ENCODE results near the gene CCR6.

Gene CCR6

DNA sequence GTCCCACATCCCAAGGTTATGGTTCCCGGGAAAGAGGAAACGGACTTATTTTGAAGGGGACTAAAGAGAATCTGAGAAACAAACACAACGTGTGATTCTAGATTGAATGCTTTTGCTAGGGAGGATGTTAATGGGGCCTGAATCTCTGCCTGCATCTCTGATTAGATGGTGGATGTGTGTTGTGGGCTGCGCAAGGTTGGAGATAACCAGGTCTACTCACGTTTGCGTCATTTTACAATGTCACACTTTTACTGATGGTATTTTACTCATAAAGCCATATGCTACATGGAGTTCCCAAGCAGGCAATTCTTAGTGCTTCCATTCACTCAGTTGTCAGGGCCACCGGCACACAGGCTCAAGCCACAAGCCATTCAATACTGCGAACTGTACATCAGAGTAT, 23.2 kb upstream of the CCR6 start:
- DNase-seq = no peak

DNA sequence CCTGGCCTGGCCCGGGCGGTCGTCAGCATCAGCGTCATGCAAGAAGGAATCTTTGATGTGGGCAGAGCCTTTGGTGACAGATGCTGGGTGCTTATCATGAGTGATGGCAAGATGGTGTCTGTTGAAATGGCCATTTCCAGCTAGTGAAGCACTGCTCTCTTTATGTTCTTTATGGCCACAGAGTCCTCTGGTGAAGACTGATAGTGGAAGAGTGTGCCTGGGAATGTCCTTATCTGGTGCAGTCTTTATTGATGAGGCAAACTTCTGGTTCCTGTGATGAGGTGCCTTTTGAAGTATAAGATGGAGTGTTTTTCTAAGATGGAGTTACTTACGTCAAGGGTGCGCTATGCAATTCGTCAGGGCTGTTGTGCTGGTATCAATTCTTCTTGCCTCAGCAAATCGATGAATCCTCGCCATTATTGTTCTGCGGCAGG, 22.6 kb upstream of the CCR6 start:
- DNase-seq = no peak

DNA sequence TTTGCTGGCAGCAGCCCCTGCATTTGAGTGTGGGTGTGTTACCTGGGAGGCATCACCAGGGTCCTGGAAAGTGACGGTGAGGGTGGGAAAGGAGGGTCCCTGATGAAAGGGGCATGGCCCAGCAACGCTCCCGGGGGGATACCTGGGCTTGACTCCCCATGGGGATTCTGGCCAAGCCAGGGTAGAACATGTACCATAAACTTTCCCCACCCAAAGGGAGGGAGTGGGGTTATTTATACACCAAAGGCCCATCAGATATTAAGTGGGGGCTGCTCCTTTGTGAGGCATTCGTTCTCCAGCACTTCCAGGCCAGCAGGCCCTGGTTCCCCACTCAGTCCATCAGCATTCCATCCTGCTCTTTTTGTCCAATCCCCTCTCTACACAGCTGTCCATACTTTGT, 20.6 kb upstream of the CCR6 start:
- DNase-seq = no peak

DNA sequence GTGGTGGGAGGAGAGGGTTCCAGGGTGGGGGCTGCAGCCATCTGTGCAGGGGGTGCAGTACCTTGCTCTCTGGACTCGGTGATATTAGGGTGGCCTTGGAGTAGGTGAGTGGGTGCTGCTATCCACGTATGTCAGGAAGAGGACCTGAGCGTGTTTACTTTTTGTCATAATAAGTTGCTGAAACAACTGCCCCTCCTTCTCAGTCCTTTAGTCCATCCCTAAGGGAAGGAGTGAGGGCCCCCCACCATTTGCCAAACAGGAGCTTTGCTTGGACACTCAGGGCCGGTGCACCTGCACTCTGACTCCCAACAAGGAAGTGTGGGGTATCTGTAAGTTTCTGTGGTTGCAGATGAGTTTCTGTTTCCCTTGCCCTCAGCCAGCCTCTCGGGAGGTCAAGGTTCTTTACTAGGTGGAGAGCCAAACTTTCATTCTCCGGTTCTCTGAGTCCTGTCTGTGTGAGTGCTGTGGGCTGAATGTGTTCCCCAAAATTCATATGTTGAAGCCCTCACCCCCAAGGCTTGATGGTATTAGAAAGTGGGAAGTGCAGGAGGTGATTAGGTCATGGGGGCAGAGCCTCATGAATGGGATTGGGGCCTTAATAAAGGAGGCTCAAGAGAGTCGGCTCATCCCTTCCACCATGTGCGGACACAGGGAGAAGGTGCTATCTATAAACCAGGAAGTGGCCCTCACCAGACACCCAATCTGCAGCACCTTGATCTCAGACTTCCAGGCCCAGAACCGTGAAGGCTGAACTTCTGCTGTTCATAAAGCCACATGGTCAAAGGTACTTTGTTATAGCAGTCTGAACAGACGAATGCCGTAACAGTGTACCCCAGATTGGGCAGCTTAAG, 19.6 kb upstream of the CCR6 start:
- DNase-seq = no peak

DNA sequence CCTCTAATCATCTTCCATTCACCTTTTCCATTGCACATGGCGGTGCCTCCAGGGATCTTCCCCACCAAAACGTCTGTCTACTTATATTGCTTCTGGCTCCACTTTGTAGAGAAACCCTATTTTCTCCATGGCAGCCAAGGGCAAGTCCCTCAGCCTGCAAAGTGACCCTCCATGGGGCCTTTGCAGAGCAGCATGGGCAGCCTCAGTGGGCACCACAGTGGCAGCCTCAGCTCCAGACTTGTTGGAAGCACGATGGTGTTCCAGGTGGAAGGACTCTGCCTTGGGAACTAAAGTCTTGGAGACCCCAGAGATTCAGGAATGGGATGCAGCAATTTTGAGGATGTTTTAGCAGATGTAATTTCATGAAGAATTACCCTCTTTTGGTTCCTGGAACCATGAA, 18.5 kb upstream of the CCR6 start:
- DNase-seq = no peak

DNA sequence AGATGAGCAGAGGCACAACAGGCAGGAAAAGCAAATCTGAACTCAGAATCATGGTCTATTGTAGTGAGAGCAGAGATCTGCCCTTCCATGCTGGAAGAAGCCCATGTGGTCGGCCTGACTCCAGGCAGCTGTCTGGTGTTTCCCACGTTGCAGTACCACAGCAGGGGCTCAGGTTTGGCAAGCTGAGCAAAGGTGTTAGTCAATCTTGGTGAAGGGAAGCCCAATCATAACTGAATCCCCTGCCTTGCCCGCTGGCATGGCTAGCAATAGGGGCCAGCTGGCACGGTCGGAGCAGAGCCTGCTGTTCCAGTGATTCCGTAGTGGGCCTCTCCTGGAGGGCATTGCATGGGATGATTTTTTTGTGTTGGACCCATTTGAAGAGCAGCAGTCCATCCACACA, 17.8 kb upstream of the CCR6 start:
- DNase-seq = no peak

DNA sequence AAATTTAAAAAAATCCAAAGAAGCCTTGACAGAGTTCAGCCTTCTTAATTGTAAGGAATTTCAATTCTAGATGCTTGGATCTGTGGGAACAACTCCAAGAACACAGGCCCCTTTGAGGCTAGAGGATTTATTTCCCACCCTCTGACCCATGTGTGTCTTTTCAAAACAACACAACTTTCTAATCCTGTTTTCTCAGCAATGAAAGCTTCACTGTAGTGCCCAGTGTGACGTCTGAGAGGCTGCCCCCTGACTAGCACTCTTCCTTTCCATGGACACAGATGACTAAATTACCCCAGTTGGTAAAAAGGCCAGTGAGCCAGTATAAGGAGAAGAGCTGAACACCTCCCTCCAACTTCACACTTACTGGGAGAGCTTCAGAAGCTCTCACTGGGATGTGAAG, 16.5 kb upstream of the CCR6 start:
- DNase-seq = no peak

DNA sequence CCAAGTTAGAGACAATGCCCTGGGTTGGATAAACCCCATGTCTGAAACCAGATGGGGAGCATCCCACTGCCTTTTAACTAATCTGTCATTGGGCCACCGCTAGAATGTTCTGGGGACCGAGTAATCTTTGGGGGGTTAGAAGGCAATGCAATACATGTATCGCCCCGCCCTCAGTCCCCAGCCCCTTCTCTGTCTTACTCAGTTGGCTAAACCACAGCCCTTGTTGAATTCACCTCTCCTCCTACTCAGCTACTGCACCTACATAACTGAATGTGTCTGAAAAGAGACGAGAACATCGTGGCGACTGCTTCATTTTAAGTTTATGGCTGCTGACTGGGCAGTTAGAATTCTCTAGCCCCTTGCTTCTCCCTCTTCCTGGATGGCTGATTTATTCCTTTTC, 15.1 kb upstream of the CCR6 start:
- no peak for DNase-seq

DNA sequence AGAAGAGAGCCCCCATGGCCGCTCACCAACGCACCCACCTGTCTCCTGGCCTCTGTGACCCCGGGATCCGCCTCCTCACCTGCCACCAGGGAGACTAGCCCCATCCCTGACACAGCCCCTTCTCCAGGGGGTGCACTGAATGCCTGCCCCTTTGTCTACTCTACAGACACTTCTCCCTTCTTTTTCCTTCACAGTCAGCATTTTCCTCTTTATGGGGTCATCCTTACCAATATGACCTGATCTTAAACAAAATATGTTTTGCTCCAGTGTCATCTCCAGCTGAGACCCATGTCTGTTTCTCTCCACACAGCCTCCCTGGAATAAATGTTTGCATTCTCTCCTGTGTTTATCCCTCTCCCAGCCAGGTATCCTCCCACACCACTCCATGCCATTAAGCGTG, 14.6 kb upstream of the CCR6 start:
- DNase-seq = no peak

DNA sequence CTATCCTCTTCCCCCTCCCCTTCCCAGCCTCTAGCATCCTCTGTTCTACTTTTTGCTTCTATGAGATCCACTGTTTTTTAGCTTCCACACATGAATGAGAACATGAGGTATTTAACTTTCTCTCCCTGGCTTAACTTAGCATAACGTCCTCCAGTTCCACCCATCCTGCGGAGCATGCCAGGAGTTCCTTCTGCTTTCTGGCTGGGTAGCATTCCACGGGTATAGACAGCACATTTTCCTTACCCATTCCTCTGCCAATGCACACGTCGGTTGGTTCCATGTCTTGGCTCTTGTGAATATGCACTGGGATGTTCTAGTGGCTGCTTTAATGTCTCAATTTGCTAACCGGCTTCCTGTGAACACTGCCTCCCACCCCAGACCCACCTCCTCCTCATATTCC, 13.2 kb upstream of the CCR6 start:
- no peak for DNase-seq

DNA sequence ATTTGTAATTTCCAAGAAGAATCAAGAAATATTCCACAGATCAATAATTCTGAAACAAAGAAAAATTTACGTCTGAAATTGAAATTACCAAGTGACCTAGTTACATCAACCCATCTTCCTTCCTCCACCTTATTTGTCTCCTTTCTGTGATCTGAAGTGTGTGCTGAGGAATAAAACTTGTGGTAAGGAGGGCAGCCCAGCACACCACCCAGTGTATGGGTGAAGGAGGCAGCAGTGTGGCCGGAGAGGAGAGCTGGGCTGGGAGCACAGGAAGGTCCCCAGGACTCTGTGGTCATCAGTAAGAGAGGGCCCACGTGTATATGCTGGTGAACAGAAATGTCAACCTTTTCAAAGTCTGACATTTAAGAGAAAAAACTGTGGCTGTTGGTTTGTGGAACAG, 11.3 kb upstream of the CCR6 start:
- no peak for DNase-seq

DNA sequence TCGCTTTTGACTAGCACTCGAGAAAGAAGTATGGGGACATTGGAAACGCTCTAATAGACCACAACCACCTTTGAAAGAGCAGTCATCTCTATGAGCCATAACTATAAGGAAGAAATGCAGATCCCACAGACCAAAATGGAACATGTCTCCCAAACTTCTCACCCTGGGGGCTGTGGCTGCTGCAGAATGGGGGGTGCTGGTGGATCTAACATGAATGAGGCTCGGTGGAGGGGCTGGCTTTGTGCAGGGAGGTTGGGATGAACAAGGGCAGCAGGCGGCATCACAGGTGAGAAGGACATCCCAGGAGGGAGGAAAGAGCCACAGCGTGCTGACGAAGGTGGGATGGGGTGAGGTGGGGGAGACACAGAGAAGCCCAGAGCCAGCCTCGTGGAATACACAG, 10.5 kb upstream of the CCR6 start:
- no peak for DNase-seq

DNA sequence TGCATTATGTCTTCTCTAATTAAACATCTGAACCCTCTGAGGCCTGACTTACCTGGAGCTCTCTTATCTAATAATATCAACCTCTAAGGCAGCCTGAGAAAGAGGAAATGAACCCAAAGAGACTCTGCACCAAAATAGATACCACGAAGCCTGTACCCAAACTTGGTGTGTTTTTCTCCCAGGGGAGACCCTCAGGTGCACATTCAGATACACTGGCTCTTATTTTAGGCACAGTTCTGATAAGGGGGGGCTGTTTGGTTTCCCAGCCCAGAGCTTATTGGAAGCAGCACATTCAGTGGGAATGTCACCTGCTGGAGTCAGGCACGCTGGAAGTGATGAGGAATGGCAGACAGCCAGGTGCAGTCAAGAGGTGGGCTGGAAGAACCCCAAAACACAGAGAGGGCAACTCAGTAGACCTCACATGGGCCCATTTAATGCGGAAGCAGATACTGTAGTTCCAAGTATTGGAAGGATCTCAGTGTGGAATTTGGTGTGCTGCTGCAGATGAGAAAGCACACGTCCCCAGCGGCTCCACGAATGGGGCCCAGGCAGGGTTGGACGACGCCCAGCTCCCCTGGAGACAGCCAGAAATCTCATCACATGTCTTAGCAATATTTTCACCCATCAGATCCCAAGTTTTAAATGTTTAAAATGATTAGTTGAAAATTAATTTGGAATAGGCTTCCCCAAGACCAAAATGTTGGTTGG, 9.7 kb upstream of the CCR6 start:
- no peak for DNase-seq

DNA sequence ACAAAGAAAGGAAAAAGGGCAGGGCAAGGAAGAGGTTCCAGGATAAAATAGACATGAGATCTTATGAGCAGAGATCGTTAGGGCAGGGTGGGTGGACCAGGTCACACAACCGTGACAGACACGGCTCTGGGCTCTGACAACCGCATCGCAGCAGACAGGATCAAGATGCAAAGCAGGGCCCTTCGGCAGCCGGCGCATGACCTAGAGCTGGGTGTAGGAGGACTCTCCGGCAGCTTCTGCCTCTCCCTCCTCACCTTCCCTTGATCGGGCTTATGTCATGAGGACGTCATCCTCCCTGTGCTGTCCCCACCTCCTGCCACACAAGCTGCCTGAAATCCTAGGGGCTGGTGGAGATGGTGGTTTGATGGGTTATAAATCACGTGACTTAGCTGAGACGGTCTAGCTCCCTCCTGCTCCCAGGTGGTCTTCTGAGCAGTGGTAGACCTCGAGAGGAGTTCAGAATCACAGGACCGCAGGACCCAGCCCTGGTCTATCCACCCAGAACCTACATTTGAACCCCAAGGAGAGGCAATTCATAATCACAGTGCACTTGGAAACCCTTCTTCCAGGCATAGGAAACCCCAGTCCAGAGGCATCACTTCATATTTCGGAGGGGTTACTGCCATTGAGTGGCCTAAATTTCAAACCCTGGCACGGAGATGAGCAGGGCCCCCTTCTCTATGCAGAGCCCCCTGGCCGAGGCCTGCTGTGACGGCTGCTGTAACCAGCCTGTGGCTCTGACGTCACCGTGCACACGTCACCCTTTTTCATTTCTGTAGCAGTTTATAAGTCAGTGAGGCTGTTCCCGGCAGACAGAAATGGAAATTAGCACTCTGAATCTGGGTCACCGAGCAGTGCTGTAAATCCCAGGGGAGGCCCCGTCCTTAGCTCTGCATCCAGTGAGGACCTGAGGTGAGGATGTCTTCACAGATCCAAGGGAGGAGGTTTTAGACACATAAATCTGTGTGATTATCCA, 8.7 kb upstream of the CCR6 start:
- DNase-seq = peak; percentile 78

DNA sequence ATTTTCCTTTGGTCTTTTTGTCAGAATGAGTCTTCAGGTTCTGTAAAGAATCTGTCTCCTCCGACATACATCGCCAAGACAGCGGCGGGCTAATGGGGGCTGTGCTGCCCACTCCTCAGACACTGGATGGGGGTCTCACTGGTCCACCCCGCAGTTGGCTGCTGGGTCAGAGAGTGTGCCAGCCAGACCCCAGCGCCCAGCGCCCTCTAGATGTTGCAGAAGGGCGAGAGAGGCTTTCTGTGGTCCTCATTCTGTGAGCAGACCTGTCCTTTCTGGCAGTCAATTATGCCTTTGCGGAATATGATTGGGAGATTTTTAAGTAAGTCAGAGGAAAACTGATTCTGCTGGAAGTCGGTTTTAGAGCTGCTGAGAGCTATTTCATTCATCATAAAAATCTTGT, 7.8 kb upstream of the CCR6 start:
- no peak for DNase-seq

DNA sequence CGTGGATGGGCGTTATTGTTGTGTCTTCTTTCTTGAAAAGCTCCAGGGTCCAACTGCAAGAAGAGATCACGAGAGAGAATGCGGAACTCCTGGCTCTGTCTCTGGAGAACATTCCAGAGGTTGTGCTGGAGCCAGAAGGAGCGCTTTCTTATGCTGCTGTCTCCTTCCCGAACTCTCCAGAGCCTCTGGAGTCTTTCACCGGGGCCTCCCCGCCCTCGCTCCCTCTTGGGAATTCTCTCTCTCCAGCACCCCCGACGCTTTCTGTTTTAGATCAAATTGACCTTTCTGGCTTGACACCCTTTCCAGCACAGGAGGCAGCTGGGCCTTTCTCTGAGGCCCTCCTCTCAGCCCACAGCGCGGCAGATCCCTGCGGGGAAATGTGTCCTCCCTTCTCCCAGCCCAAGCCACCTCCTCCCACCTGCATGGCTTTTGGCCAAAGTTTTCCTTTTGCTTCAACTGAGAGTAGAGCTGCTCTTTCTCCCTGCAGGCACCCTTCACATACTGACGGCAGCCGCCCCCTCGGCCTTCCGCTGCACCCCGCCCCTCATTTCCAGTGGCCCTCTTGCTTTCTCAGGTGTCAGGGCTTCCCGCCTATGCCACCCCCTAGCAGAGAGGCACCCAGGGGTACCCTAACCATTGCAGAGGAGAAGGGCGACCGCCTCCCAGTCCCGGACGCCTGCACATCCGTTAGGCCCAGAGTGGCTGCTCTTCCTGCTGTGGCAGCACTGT, 6.6 kb upstream of the CCR6 start:
- DNase-seq = no peak

DNA sequence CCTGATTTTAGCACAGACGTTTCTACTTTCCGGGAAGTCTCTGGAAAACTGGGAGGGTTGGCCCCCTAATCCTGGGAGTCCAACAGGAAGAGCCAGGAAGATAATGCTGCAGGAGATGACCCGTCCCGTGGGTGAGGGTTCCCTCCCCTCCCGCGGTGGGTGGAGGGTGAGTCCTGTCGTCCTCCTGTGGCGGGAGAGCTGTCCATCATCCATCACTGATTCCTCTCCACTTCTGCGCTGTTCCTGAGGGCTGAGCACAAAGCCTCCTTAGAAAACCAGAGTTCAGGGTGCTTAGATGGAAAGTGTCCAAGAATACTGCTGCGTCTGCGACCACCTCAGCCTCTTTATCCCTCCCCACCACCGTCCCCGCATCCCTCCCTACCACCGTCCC, 6.1 kb upstream of the CCR6 start:
- DNase-seq = no peak

DNA sequence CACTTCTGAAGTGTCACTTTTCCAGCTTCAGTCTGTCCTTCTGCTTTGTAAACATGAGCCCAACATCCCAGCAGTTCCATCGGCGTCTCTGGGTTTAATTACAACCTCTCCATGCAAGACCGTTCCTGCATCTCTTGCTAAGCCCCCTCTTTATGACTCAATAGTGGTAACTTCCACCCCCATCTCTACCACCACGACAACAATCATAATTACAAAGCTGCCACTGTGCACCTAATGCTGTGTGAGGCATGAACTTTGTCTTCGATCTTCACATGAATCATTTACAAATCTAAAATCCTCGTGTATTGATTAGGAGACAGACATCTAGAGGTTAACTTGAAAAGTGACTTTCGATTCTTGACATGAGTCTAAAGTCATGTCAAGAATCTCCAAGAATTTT, 4.9 kb upstream of the CCR6 start:
- DNase-seq = no peak

DNA sequence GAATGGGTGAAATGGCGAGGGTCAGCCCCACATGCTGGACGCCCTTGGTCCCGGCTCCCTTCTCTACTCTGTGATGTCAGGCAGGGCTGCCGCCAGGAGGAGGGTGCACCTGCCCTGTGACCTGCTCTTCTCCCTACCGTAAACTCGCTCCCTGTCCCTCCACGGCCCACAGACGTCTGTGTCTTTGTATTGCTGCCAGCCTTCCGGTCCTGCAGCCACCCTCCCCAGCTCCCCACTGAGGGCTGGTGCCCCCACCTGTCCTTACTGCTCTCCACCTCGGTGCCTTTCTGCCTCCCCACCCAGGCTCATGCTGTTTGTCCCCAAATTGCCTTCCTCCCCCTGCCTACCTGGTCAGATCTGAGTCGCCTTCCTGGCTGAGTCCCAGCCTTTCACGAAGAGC, 4.1 kb upstream of the CCR6 start:
- no peak for DNase-seq

DNA sequence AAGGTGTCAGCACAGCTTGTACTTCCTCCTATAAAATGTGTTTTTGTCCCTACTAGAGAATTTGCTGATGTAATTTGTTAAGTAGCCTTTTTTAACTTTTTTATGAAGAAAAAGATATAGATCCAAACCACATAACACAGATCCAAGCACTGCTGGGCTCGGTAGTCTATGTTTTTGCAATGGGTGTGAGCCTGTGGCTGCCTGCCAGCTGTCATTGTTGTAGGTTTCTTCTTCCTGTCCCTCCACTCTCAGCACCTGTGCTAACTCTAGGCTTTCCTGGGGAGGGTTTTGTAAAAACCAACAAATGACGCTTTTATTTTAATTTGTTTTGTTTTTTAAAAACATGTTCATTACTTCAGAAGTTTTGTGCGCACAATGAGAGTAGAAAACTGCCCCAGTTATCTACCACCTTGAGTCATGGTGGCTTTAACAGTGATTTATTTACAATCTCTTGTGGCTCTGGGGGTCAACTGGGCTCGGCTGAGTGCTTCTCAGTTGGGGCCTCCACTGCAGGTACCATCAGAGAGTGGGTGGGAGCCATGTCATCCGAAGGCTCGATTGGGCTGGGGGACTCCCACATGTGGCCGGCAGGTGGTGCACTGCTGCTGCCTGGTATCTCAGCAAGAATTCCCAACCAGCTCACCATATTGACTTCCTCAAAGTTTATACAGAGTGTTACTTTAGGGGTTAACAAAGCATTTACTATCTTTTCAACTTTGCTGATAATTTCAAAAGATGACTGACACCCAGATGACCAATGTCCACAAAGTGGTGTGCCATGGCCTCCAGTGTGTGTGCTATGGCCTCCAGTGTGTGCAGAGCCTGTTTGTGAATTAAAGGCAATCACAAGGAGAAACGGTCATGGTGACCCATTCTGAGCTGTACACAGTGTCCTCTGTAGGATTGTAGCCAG, 3.0 kb upstream of the CCR6 start:
- no peak for DNase-seq

DNA sequence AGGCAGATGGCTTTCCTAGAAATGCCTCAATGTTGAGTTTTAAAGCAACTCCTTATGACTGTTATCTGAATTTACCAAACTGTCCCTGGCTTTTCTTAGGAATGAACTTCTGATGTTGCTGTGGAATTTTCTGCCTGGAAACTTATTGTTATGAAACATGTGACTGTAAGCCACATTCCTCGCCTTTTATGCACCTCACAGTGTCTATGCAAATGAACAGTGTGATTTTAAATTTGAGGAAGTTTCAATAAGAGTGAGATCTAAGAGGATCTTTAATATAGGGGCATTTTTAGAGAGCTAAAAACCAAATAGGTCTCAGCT, 2.4 kb upstream of the CCR6 start:
- DNase-seq = no peak

DNA sequence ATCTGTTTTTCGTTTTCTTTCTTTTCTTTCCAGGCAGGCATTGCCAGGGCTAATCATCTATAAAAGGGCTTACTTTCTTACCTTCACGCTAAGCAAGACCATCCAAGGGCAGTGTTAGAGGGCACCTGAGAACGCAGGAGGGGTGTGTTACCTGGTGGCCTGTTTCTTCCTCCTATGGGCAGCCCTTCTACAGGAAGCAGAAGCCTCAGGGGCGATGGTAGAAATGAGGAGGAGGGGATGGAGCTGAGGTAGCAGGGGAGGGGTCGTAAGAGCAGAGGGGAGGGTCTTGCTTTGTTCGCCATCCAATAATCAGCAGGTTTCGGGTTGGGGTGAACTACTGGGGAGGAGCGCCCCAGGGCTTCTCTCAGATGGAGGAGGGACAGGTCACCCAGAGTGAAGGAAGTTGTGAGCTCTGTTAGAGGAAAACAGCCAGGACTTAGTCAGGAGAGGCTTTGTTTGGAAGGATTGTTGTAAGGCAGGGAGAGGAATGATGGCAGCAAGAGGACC, 1.5 kb upstream of the CCR6 start:
- no peak for DNase-seq
